T47D (cell line): ENCODE results near the gene MLXIP.

ENCODE experiments used
- DNase-seq, 2 experiments: peaks; one replicate each; pipeline versions ENCODE4 v3.0.0 to v3.0.0-alpha.2; 2011 to 2012; ENCODE audit warnings: low read depth in 1 of 2, low spot score in 1 of 2
- JUND ChIP-seq: IDR thresholded peaks from 2 replicates; pipeline ENCODE4 v1.6.1; 2012; ENCODE audit warnings: low read depth
- in situ Hi-C: cut with HindIII; loops from 2 replicates; pipeline ENCODE4 v1.10.0; 2016; ENCODE audit warnings: low sequenced_read_pairs, low pct_unique_long_range_greater_than_20kb

Gene MLXIP

GRCh38 chr12:122087431-122088178 lies 9.0 kb downstream of the MLXIP start:
- in situ Hi-C loops: no loop called here
- no peak for DNase-seq
- TF ChIP-seq JUND: no peak

DNA sequence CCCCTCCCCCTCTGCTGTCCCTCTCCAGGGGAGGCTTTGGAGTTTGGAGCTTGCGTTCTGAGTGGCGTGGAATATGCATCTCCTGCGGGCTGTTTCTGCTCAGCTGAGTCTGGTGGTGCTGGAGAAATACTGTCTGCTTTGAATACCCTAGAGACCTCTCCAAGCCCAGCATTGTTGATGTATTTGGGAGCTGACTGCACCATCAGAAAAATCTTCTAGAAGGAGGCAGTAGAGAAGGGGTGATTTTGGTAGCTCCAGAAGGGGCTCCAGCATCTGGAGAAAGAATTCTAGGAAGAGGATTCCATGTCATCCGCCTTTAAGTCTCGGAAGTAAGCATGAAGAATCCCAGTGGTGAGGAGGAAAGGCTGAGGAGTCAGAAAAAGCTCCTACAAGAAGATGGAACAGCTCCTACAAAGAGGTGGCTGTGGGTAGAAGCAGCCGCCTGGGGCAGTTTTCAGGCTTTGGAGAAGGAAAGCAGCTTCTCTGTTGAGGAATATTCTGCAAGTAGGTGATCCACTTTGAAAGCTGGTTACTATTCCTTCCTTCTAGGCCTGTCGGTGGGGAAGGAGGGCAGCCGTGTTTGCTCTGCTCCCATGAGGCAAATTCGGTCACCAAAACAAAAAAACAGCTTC lies 9.7 kb downstream of the MLXIP start:
- in situ Hi-C loops: no loop called here
- DNase-seq: no peak
- TF ChIP-seq JUND: no peak

DNA sequence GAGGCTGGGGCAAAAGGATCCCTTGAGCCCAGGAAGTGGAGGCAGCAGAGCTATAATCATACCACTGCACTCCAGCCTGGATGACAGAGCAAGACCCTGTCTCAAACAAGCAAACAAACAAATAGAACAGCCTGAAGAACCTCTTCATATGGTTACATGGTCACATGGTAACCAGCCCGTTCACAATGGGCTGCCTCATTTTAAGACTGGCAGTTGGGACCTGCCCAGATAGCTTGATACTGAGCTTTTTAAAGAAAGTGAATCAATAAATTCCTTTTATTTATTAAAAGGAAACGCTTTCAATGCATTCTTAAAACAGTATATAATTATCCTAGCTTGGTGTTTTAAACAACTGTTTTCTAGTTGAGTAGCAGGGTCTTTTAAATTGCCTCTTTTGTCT lies 10.5 kb downstream of the MLXIP start:
- DNase-seq: no peak
- no peak for TF ChIP-seq JUND
- in situ Hi-C loops: no loop called here

GRCh38 chr12:122090759-122091515 lies 12.4 kb downstream of the MLXIP start:
- TF ChIP-seq JUND: no peak
- in situ Hi-C loops: no loop called here
- no peak for DNase-seq

DNA sequence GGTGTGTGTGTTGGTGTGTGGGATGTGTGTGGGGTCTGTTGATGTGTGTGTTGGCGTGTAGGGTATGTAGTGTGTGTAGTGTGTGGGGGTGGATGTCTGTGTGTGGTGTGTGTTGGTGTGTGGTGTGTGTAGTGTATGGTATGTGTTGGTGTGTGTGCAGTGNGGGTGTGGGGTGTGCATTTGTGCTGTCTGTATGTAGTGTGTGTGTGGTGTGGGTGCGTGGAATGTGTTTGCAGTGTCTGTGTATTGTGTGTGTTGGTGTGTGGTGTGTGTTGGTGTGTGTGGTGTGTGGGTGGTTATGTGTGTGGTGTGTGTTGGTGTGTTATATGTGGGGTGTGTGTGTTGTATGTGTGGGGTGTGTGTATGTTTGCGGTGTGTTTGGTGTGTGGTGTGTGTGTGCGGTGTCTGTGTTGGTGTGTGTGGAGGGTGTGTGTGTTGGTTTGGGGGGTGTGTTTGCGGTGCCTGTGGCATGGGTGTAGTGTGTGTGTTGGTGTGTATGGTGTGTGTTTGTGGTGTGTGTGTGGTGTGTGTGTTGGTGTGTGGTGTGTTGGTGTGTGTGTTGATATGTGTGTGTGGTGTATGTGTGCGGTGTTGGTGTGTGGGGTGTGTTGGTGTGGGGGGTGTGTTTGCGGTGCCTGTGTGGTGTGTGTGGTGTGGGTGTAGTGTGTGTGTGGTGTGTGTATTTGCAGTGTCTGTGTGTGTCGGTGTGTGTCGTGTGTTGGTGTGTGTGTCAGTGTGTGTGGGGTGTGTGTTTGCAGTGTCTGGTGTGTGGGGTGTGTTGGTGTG lies 14.7 kb downstream of the MLXIP start:
- in situ Hi-C loops: no loop called here
- DNase-seq: no peak
- TF ChIP-seq JUND: no peak

- TF ChIP-seq JUND: no peak
- DNase-seq: no peak
- in situ Hi-C loops: no loop called here
These were observed 15.7 kb downstream of the MLXIP start for GRCh38 chr12:122094137-122094734.

GRCh38 chr12:122094735-122095631 lies 16.4 kb downstream of the MLXIP start:
- in situ Hi-C loops: no loop called here
- peak in 1 of 2 experiments; percentile 73 for DNase-seq
- TF ChIP-seq JUND: no peak

- no peak for DNase-seq
- no peak for TF ChIP-seq JUND
- in situ Hi-C loops: no loop called here
These were observed 17.5 kb downstream of the MLXIP start for GRCh38 chr12:122096014-122096413.

GRCh38 chr12:122096591-122097149 lies 18.1 kb downstream of the MLXIP start:
- in situ Hi-C loops: no loop called here
- DNase-seq: no peak
- no peak for TF ChIP-seq JUND

DNA sequence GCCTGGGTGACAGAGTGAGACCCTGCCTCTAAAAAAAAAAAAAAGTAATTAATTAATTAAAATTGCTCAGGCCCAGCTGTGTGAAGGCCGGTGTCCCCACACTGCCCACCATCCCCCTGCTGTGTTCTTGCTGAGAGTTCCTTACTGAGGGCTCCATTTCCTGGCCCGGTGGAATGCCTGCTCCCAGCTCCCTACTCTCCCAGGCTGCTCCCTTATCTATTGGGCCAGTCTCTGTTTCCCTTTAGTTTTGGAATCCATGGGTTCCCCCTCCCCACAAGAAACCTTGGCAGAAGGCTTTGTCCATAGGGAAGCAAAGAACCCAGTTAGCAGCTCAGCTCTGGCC lies 19.0 kb downstream of the MLXIP start:
- DNase-seq: no peak
- in situ Hi-C loops: no loop called here
- TF ChIP-seq JUND: no peak

- in situ Hi-C loops: no loop called here
- TF ChIP-seq JUND: no peak
- DNase-seq: peak; percentile 62 to 94
These were observed 19.6 kb downstream of the MLXIP start for GRCh38 chr12:122097927-122098756.
